HG02623 (cell line): ENCODE results near the gene PIP5K1B.
"Not testable (repeated sequence)": the region's sequence is repeated elsewhere in the genome, so short reads cannot be mapped to it uniquely, and the experiment has no call there.

Source experiments
- ATAC-seq: cut with Tn5 transposase; IDR thresholded peaks from one replicate; pipeline ENCODE4 v1.9.1; 2021; ENCODE audit warnings: moderate library complexity; ENCODE audit not compliant: unreplicated experiment

The PIP5K1B gene

DNA sequence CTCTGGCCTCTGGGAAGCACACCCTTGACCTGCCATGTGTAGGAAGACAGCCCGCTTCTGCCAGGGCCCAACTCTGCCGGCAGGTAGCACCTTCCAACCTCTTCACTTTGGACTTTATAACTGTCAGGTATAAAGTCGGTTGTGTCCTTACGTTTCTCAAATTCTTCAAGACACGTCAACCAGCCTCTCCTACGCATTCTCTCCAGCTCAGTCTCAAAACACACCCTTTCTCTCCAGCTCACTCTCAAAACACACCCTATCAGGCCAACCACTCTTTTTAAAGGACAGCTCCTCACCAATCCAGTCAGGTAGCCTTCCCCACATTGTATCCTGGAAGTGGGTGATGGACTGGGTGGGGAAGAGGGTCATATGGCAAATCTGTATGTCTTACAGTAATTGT, 344.1 kb downstream of the PIP5K1B start:
- ATAC-seq, result no peak

DNA sequence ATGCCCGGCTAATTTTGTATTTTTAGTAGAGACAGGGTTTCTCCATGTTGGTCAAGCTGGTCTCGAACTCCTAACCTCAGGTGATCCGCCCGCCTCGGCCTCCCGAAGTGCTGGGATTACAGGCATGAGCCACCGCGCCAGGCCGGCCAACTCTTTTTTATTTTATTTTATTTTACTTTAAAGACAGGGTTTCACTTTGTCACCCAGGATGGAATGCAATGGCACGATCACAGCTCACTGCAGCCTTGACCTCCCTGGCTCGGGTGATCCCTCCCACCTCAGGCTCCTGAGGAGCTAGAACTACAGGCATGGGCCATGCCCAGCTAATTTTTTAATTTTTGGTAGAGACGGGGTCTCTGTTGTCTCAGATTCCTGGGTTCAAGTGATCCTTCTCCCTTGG, 345.9 kb downstream of the PIP5K1B start:
- ATAC-seq, result not testable (repeated sequence)

DNA sequence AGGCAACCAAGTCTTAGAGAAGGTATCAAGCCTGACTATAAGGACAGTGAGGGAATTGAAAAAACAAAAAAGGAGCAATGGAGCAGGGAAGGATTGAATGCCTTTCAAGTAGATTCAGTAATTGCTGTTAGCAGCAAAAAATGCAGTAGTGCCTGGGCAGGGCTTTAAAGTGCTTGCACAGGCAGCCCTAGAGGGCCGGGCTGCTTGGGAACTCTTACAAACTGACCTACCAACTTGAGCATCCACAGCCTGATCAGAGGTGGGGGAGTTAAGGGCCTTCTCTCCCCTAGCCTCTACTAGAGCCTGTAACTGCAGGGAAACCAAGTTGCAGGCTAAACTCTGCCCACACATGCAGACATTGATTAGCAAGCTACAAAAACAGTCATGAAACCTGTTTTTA, 349.9 kb downstream of the PIP5K1B start:
- ATAC-seq, result no peak

DNA sequence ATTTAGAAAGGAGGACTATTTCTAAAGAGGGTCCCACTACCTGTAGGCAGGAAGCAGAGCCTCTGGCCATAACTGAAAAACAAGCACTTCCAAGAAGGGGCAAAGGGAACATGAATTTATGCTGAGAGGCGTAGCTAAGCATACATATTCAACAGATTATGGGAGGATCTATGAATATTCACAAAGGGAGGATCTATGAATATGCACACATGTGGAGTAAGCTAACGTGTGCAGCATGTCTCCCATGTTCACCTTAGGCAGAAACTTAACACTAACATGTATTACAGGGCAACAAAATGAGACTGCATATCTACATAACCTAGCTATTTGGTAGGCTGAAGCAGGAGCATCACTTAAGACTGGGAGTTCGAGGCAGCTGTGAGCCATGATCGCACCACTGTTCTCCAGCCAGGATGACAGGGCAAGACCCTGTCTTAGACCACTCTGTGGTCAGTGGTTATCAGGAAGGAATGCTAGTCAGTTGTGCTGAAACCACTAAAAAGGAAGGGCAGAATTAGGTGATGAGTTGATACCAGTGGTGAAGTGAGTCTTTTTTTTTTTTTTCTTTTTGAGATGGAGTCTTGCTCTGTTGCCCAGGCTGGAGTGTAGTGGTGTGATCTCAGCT, 351.3 kb downstream of the PIP5K1B start:
- ATAC-seq, result no peak

GRCh38 chr9:69058101-69058500, 353.1 kb downstream of the PIP5K1B start:
- no peak for ATAC-seq
